Stimulated activated CD4-positive, alpha-beta T cell treated with anti-CD3 and anti-CD28 coated beads, Interleukin-15, amount 100 ng/mL, for 1 hour (primary cell): ENCODE results near the gene MTSS2.

Source experiments
- DNase-seq, 2 donors: peaks; one replicate each; pipeline ENCODE4 v3.0.0-alpha.2; 2020; ENCODE audit warnings: low read depth in 1 of 2, low spot score in 1 of 2

Gene MTSS2

GRCh38 chr16:70685938-70686375 is at the start of gene MTSS2:
MTSS2 (minus strand) TSS chr16:70686053; CDS start chr16:70685791, 262 bp downstream.
- DNase-seq, result no peak

GRCh38 chr16:70735141-70735979 is 49.5 kb upstream of the MTSS2 start:
- DNase-seq, result no peak

- DNase-seq, result no peak
These were observed 48.8 kb upstream of the MTSS2 start for GRCh38 chr16:70734522-70735095.

- no peak for DNase-seq
These were observed 45.1 kb upstream of the MTSS2 start for GRCh38 chr16:70730944-70731343.

- DNase-seq, result no peak
These were observed 44.2 kb upstream of the MTSS2 start for GRCh38 chr16:70730031-70730430.

- no peak for DNase-seq
These were observed 43.4 kb upstream of the MTSS2 start for GRCh38 chr16:70729292-70729691.

GRCh38 chr16:70728150-70728549 is 42.3 kb upstream of the MTSS2 start:
- no peak for DNase-seq

- DNase-seq, result no peak
These were observed 41.1 kb upstream of the MTSS2 start for GRCh38 chr16:70726892-70727361.

GRCh38 chr16:70725912-70726828 is 40.3 kb upstream of the MTSS2 start:
- DNase-seq, result no peak

GRCh38 chr16:70725024-70725911 is 39.4 kb upstream of the MTSS2 start:
- DNase-seq, result no peak

GRCh38 chr16:70724146-70725023 is 38.5 kb upstream of the MTSS2 start:
- DNase-seq, result no peak

- no peak for DNase-seq
These were observed 37.9 kb upstream of the MTSS2 start for GRCh38 chr16:70723740-70724145.

- DNase-seq, result no peak
These were observed 35.5 kb upstream of the MTSS2 start for GRCh38 chr16:70721202-70721963.

- no peak for DNase-seq
These were observed 34.8 kb upstream of the MTSS2 start for GRCh38 chr16:70720425-70721201.

- DNase-seq, result no peak
These were observed 31.2 kb upstream of the MTSS2 start for GRCh38 chr16:70717065-70717464.

GRCh38 chr16:70715860-70716357 is 30.1 kb upstream of the MTSS2 start:
- no peak for DNase-seq

GRCh38 chr16:70715055-70715858 is 29.4 kb upstream of the MTSS2 start:
- DNase-seq, result no peak
